H1 (cell line): ENCODE results near the gene ALPG. TPM values are rescaled to one million over a fixed set of nuclear protein-coding genes. Genes with fewer than 3 reads are reported as not detected.

ENCODE experiments used
- CBX5 ChIP-seq: fragments of 300-800, 300-1000 bp; sonication (generic); IDR thresholded peaks from 2 replicates; pipeline ENCODE4 v1.7.1; 2016; ENCODE audit warnings: antibody characterized with exemption, low read length, low read depth
- CEBPB ChIP-seq: IDR thresholded peaks from 2 replicates; pipeline ENCODE4 v1.6.1; 2012; ENCODE audit warnings: low read depth, low read length
- CTCF ChIP-seq, 3 experiments: IDR thresholded peaks; 1 replicate in 2 of 3; 2 replicates in 1 of 3; pipeline versions ENCODE4 v1.5.1 to v1.6.1; 2011; ENCODE audit warnings: low read length in 3 of 3, mild to moderate bottlenecking in 3 of 3, inconsistent platforms in 2 of 3, low read depth in 1 of 3, moderate library complexity in 1 of 3; ENCODE audit not compliant: insufficient read depth in 1 of 3; ENCODE audit errors: control extremely low read depth in 1 of 3
- JUN ChIP-seq: IDR thresholded peaks from 2 replicates; pipeline ENCODE4 v1.6.1; 2011; ENCODE audit warnings: low read depth, mild to moderate bottlenecking, improper control_type of control experiment, low read length
- JUND ChIP-seq: IDR thresholded peaks from 2 replicates; pipeline ENCODE4 v1.6.1; 2011; ENCODE audit warnings: mild to moderate bottlenecking, improper control_type of control experiment, low read length
- TEAD4 ChIP-seq: IDR thresholded peaks from 2 replicates; pipeline ENCODE4 v1.6.1; 2012; ENCODE audit warnings: low read depth, low read length, inconsistent platforms, mixed read lengths
- ZNF274 ChIP-seq: IDR thresholded peaks from 2 replicates; pipeline ENCODE4 v1.7.0; 2012; ENCODE audit warnings: low read length, borderline replicate concordance; ENCODE audit errors: extremely low read depth
- polyA plus RNA-seq, 7 experiments: library from polyadenylated mRNA; depleted of rRNA in 3 of 7; stranded (reverse) in 5 of 7; unstranded in 2 of 7; fragments of >200 nt in 5 of 7; fragments of 200-250 nt in 2 of 7; gene quantifications; 1 replicate in 5 of 7; 2 replicates in 1 of 7; 4 replicates in 1 of 7; pipeline versions ENCODE4 v1.2.1 to v1.2.3, GENCODE V29; 2011 to 2013; ENCODE audit warnings: missing spikeins in 2 of 7, mixed read lengths in 2 of 7
- total RNA-seq: library from RNA; stranded (reverse); fragmentation: NEBNext Ultra II Directional; extraction: Animal tissue kit (Norgen Biotek cat#: 25700); gene quantifications from 2 replicates; pipeline ENCODE4 v1.2.1, GENCODE V29; 2021

The ALPG gene
- total and polyA plus RNA-seq, 2 of the 8 experiments (the other 6 are each of a cell fraction or from before 2014, with no cell fraction given), result 0.56 to 2.1 TPM

- no peak for TF ChIP-seq CTCF (IDR thresholded peaks at IDR 0.05; ENCODE audit: control extremely low read depth in 1 of 3, insufficient read depth in 1 of 3, low read depth in 1 of 3, low read length in 3 of 3)
- TF ChIP-seq TEAD4, result no peak
- TF ChIP-seq JUN, result no peak
- TF ChIP-seq ZNF274, result no peak
- no peak for TF ChIP-seq CEBPB
- TF ChIP-seq JUND, result no peak
- TF ChIP-seq CBX5, result no peak
Measured at GRCh38 chr2:232405943-232406510, 617 bp upstream of the ALPG start (continued).
